RWPE2 (cell line): ENCODE results near the gene CTDSP2.

Experiments
- ATAC-seq: fragments of 200-7000 bp; cut with Tn5 transposase; 3 replicates; pipeline ENCODE4 v1.9.1; 2021; ENCODE audit warnings: low read depth
- DNase-seq: peaks from one replicate; pipeline ENCODE4 v3.0.0-alpha.2; 2020; ENCODE audit warnings: low spot score
- H3K27ac ChIP-seq: fragments of 450-650 bp; 2 replicates; pipeline ENCODE4 v1.5.1; 2017; ENCODE audit warnings: mild to moderate bottlenecking; ENCODE audit not compliant: poor library complexity, severe bottlenecking
- H3K27me3 ChIP-seq: fragments of 250-450 bp; sonication (Bioruptor Pico); 2 replicates; pipeline ENCODE4 v1.5.1; 2021; ENCODE audit warnings: mild to moderate bottlenecking, moderate library complexity; ENCODE audit not compliant: insufficient read depth, poor library complexity, severe bottlenecking
- H3K36me3 ChIP-seq: fragments of 250-450 bp; sonication (Bioruptor Pico); 2 replicates; pipeline ENCODE4 v1.5.1; 2020; ENCODE audit warnings: low read depth, mild to moderate bottlenecking, moderate library complexity
- H3K4me1 ChIP-seq: fragments of 250-450 bp; sonication (Bioruptor Pico); 2 replicates; pipeline ENCODE4 v1.5.1; 2021; ENCODE audit warnings: mild to moderate bottlenecking, moderate library complexity; ENCODE audit not compliant: insufficient read depth, poor library complexity, severe bottlenecking
- H3K4me3 ChIP-seq: fragments of 250-450 bp; sonication (Bioruptor Pico); 2 replicates; pipeline ENCODE4 v1.5.1; 2021; ENCODE audit warnings: mild to moderate bottlenecking, moderate library complexity; ENCODE audit not compliant: severe bottlenecking
- H3K9me3 ChIP-seq: fragments of 250-450 bp; sonication (Bioruptor Pico); 2 replicates; pipeline ENCODE4 v1.5.1; 2021; ENCODE audit warnings: mild to moderate bottlenecking, moderate library complexity; ENCODE audit not compliant: severe bottlenecking
- CTCF ChIP-seq: fragments of 450-650 bp; IDR thresholded peaks from one replicate; pipeline ENCODE4 v1.5.1; 2017; ENCODE audit warnings: mild to moderate bottlenecking, moderate library complexity; ENCODE audit not compliant: poor library complexity, severe bottlenecking

CTDSP2 gene

GRCh38 chr12:57869927-57870318, 23.4 kb upstream of the CTDSP2 start:
- Histone ChIP-seq H3K27ac (no peak overlapping the region), H3K4me3 (no peak overlapping the region), H3K27me3 (no peaks in the 10 kb centered on the region), H3K36me3 (no peaks in the 10 kb centered on the region), H3K4me1 (peaks cover 3% of the 10 kb centered on the region), H3K9me3 (no peaks in the 10 kb centered on the region)
- ATAC-seq = no peak
- no peak for TF ChIP-seq CTCF
- no peak for DNase-seq

- H3K27ac ChIP-seq = no peak overlapping the region
- ATAC-seq = no peak
- H3K36me3 ChIP-seq = no peaks in the 10 kb centered on the region
- H3K4me3 ChIP-seq = no peak overlapping the region
- no peaks in the 10 kb centered on the region for H3K27me3 ChIP-seq
- no peak for DNase-seq
- no peak for TF ChIP-seq CTCF
- H3K4me1 ChIP-seq = peaks cover 8% of the 10 kb centered on the region
- H3K9me3 ChIP-seq = no peaks in the 10 kb centered on the region
These were observed 22.9 kb upstream of the CTDSP2 start for GRCh38 chr12:57869298-57869926.

GRCh38 chr12:57868851-57869268, 22.3 kb upstream of the CTDSP2 start:
- ATAC-seq = no peak
- H3K27ac ChIP-seq = no peak overlapping the region
- no peaks in the 10 kb centered on the region for H3K36me3 ChIP-seq
- no peak overlapping the region for H3K4me3 ChIP-seq
- H3K4me1 ChIP-seq = peaks cover 9% of the 10 kb centered on the region
- no peak for TF ChIP-seq CTCF
- no peaks in the 10 kb centered on the region for H3K9me3 ChIP-seq
- DNase-seq = no peak
- no peaks in the 10 kb centered on the region for H3K27me3 ChIP-seq

- DNase-seq (no peak), ATAC-seq (no peak)
- TF ChIP-seq CTCF = no peak
- Histone ChIP-seq H3K27me3 (no peaks in the 10 kb centered on the region), H3K36me3 (no peaks in the 10 kb centered on the region), H3K4me3 (no peak overlapping the region), H3K9me3 (no peaks in the 10 kb centered on the region), H3K4me1 (peaks cover 9% of the 10 kb centered on the region), H3K27ac (no peak overlapping the region)
These were observed 21.7 kb upstream of the CTDSP2 start for GRCh38 chr12:57868221-57868620.

- no peaks in the 10 kb centered on the region for H3K27me3 ChIP-seq
- no peak overlapping the region for H3K4me3 ChIP-seq
- ATAC-seq (no peak), DNase-seq (no peak)
- H3K27ac ChIP-seq = no peak overlapping the region
- no peaks in the 10 kb centered on the region for H3K9me3 ChIP-seq
- H3K36me3 ChIP-seq = no peaks in the 10 kb centered on the region
- H3K4me1 ChIP-seq = peaks cover 14% of the 10 kb centered on the region
- TF ChIP-seq CTCF = no peak
These were observed 19.9 kb upstream of the CTDSP2 start for GRCh38 chr12:57866308-57867019.
